Fibroblast of lung (primary cell): ENCODE data around the gene PGM2. TPM values are rescaled to one million over a fixed set of nuclear protein-coding genes. Genes with fewer than 3 reads are reported as not detected.
"Not testable (repeated sequence)": the region's sequence is repeated elsewhere in the genome, so short reads cannot be mapped to it uniquely, and the experiment has no call there.

ENCODE experiments used
- DNase-seq, 2 donors: peaks; one replicate each; pipeline versions ENCODE4 v3.0.0 to v3.0.0-alpha.2; 2010; ENCODE audit warnings: low read depth in 2 of 2
- H2AFZ ChIP-seq: 2 replicates; pipeline ENCODE4 v1.5.1; 2012; ENCODE audit warnings: low read length, control low read depth, inconsistent platforms
- H3K27ac ChIP-seq: 2 replicates; pipeline ENCODE4 v1.5.1; 2011; ENCODE audit warnings: low read length, control low read depth; ENCODE audit not compliant: insufficient read depth
- H3K27me3 ChIP-seq: 2 replicates; pipeline ENCODE4 v1.5.1; 2011; ENCODE audit warnings: mild to moderate bottlenecking, low read length; ENCODE audit not compliant: control insufficient read depth, insufficient read depth
- H3K36me3 ChIP-seq: 2 replicates; pipeline ENCODE4 v1.5.1; 2011; ENCODE audit warnings: low read length; ENCODE audit not compliant: control insufficient read depth, insufficient read depth
- H3K4me1 ChIP-seq: 2 replicates; pipeline ENCODE4 v1.5.1; 2011; ENCODE audit warnings: low read length; ENCODE audit not compliant: control insufficient read depth, insufficient read depth; ENCODE audit errors: extremely low read depth
- H3K4me2 ChIP-seq: 2 replicates; pipeline ENCODE4 v1.5.1; 2011; ENCODE audit warnings: low read length, control low read depth; ENCODE audit not compliant: insufficient read depth; ENCODE audit errors: extremely low read depth
- H3K4me3 ChIP-seq, 4 experiments: fragments of 200-600 bp in 1 of 4; sonication (generic) in 1 of 4; replicated peaks in 1 of 4; 2 replicates each; pipeline ENCODE4 v1.5.1; 2011 to 2016; ENCODE audit warnings: low read length in 4 of 4, low read depth in 3 of 4, mild to moderate bottlenecking in 3 of 4, control low read depth in 2 of 4, inconsistent platforms in 1 of 4, mixed read lengths in 1 of 4; ENCODE audit not compliant: insufficient read depth in 1 of 4; ENCODE audit errors: control extremely low read depth in 1 of 4
- H3K79me2 ChIP-seq: 2 replicates; pipeline ENCODE4 v1.5.1; 2012; ENCODE audit warnings: mild to moderate bottlenecking, low read length, inconsistent platforms; ENCODE audit not compliant: control insufficient read depth, insufficient read depth
- H3K9ac ChIP-seq: 2 replicates; pipeline ENCODE4 v1.5.1; 2011; ENCODE audit warnings: mild to moderate bottlenecking, low read length, control low read depth; ENCODE audit not compliant: insufficient read depth
- H3K9me3 ChIP-seq: 2 replicates; pipeline ENCODE4 v1.5.1; 2012; ENCODE audit warnings: low read depth, low read length; ENCODE audit not compliant: control insufficient read depth, insufficient read depth
- H4K20me1 ChIP-seq: 2 replicates; pipeline ENCODE4 v1.5.1; 2011; ENCODE audit warnings: low read length; ENCODE audit not compliant: control insufficient read depth, insufficient read depth; ENCODE audit errors: extremely low read depth
- EZH2 ChIP-seq: IDR thresholded peaks from 2 replicates; pipeline ENCODE4 v1.5.1; 2012; ENCODE audit warnings: low read length, control low read depth, mild to moderate bottlenecking; ENCODE audit errors: missing control alignments
- polyA plus RNA-seq, 2 donors: library from polyadenylated mRNA; depleted of rRNA in 1 of 2; stranded (reverse) in 1 of 2; unstranded in 1 of 2; fragments of >200 nt; gene quantifications; 2 replicates each; pipeline ENCODE4 v1.2.1, GENCODE V29; 2011 to 2012; ENCODE audit warnings: missing spikeins in 1 of 2
- total RNA-seq: library from RNA; depleted of rRNA; stranded (reverse); fragments of >200 nt; gene quantifications from 2 replicates; pipeline ENCODE4 v1.2.1, GENCODE V29; 2014
- TF ChIP-seq, protein P1 (sequence below), 2 donors: IDR thresholded peaks in 1 of 2; conservative IDR thresholded peaks in 1 of 2; 1 replicate in 1 of 2; 2 replicates in 1 of 2; pipeline ENCODE4 v1.5.1; 2011 to 2012; ENCODE audit warnings: low read length in 2 of 2, control low read depth in 1 of 2, inconsistent platforms in 1 of 2, low read depth in 1 of 2, mild to moderate bottlenecking in 1 of 2

PGM2 gene
- total and polyA plus RNA-seq, 2 donors (not counting 1 experiment from before 2014, with no cell fraction given): 15.0 to 15.1 TPM

DNA sequence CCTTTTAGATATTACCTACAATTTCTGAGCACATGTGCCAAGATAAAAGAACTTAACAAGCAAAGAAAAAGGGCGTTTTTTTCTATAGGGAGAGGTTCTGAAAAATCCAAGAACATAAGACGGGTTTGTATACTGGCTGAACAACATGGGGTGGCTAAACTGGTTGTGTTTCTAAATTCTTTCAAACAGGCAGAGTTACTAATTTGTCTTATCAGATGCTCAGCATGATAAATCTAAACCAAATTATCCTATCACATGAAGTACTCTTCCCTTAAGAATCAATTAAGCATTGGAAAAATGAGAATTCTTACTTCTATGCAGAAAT is 45.4 kb upstream of the PGM2 start:
- no peaks in the 10 kb centered on the region for H3K9me3 ChIP-seq
- H3K79me2 ChIP-seq: no peaks in the 10 kb centered on the region
- H3K9ac ChIP-seq: no peak overlapping the region
- H3K4me3 ChIP-seq: no peak overlapping the region
- H3K4me1 ChIP-seq: no peaks in the 10 kb centered on the region
- TF ChIP-seq, protein P1, sequence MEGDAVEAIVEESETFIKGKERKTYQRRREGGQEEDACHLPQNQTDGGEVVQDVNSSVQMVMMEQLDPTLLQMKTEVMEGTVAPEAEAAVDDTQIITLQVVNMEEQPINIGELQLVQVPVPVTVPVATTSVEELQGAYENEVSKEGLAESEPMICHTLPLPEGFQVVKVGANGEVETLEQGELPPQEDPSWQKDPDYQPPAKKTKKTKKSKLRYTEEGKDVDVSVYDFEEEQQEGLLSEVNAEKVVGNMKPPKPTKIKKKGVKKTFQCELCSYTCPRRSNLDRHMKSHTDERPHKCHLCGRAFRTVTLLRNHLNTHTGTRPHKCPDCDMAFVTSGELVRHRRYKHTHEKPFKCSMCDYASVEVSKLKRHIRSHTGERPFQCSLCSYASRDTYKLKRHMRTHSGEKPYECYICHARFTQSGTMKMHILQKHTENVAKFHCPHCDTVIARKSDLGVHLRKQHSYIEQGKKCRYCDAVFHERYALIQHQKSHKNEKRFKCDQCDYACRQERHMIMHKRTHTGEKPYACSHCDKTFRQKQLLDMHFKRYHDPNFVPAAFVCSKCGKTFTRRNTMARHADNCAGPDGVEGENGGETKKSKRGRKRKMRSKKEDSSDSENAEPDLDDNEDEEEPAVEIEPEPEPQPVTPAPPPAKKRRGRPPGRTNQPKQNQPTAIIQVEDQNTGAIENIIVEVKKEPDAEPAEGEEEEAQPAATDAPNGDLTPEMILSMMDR (conservative IDR thresholded peaks at IDR 0.05 in 1 of 2, IDR thresholded peaks at IDR 0.05 in 1 of 2; ENCODE audit: low read depth in 1 of 2, low read length in 2 of 2): no peak
- TF ChIP-seq EZH2: no peak
- H3K27ac ChIP-seq: no peak overlapping the region
- no peaks in the 10 kb centered on the region for H3K36me3 ChIP-seq
- no peak for DNase-seq
- no peak overlapping the region for H2AFZ ChIP-seq
- H3K4me2 ChIP-seq: no peak overlapping the region
- peaks cover 2% of the 10 kb centered on the region for H3K27me3 ChIP-seq
- no peaks in the 10 kb centered on the region for H4K20me1 ChIP-seq

DNA sequence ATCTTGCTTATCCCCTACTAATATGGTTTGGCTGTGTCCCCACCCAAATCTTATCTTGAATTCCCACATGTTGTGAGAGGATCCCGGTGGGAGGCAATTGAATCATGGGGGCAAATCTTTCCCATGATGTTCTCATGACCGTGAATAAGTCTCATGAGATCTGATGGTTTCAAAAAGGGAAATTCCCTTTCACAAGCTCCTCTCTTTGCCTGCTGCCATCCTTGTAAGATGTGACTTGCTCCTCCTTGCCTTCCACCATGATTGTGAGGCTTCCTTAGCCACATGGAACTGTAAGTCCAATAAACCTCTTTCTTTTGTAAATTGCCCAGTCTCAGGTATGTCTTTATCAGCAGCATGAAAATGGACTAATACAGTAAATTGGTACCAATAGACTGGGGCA is 40.2 kb upstream of the PGM2 start:
- H3K36me3 ChIP-seq, H3K9ac ChIP-seq, H3K9me3 ChIP-seq, H3K4me2 ChIP-seq, H2AFZ ChIP-seq, H3K4me3 ChIP-seq, DNase-seq, H3K79me2 ChIP-seq, H4K20me1 ChIP-seq, H3K27me3 ChIP-seq, H3K4me1 ChIP-seq, H3K27ac ChIP-seq: not testable (repeated sequence)

DNA sequence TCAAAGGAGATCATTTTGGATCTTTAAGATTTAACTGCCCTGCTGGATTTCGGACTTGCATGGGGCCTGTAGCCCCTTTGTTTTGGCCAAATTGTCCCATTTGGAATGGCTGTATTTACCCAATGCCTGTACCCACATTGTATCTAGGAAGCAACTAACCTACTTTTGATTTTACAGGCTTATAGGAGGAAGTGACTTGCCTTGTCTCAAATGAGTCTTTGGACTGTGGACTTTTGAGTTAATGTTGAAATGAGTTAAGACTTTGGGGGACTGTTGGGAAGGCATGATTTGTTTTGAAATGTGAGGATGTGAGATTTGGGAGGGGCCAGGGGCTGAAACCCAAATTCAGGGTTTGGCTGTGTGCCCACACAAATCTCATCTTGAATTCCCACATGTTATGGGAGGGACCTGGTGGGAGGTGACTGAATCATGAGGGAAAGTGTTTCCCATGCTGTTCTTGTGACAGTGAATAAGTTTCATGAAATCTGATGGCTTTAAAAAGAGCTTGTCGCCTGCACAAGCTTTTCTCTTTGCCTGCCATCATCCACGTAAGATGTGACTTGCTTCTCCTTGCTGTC is 38.5 kb upstream of the PGM2 start:
- H3K9ac ChIP-seq, H3K9me3 ChIP-seq, H3K4me3 ChIP-seq, DNase-seq, H3K36me3 ChIP-seq, H3K79me2 ChIP-seq, H3K4me2 ChIP-seq, H2AFZ ChIP-seq, H3K27ac ChIP-seq, H3K4me1 ChIP-seq, H4K20me1 ChIP-seq, H3K27me3 ChIP-seq: not testable (repeated sequence)

DNA sequence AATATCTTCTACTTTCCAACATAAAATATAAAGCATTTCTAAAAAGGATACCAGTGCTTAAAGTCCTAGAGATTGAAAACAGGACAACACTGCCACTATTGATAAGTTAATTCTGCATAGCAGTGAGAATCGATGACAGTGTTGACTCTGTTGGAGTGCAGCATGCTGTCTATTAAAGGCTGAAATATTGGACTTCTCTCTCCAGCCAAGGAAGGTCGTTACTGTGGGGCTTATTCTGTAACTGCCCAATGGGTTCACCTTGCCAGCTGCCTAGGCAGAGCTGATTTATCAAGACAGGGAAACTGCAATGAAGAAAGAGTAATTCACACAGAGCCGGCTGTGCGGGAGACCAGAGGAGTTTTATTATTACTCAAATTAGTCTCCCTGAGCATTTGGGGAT is 37.7 kb upstream of the PGM2 start:
- no peaks in the 10 kb centered on the region for H3K79me2 ChIP-seq
- no peaks in the 10 kb centered on the region for H3K9me3 ChIP-seq
- no peak overlapping the region for H3K9ac ChIP-seq
- H4K20me1 ChIP-seq: no peaks in the 10 kb centered on the region
- TF ChIP-seq, protein P1 (conservative IDR thresholded peaks at IDR 0.05 in 1 of 2, IDR thresholded peaks at IDR 0.05 in 1 of 2; ENCODE audit: low read depth in 1 of 2, low read length in 2 of 2): no peak
- no peak for TF ChIP-seq EZH2
- no peak overlapping the region for H3K27ac ChIP-seq
- H3K4me3 ChIP-seq: no peak overlapping the region
- no peaks in the 10 kb centered on the region for H3K27me3 ChIP-seq
- DNase-seq: no peak
- no peaks in the 10 kb centered on the region for H3K36me3 ChIP-seq
- H2AFZ ChIP-seq: no peak overlapping the region
- H3K4me2 ChIP-seq: no peak overlapping the region
- H3K4me1 ChIP-seq: no peaks in the 10 kb centered on the region
